Left lung (tissue), 10 donors: ENCODE results near the gene FGF10. TPM values are rescaled to one million over a fixed set of nuclear protein-coding genes. Genes with fewer than 3 reads are reported as not detected.

Experiments used
- ATAC-seq: fragments of 200-7000 bp; cut with Tn5 transposase; one replicate; pipeline ENCODE4 v1.9.1; 2020; ENCODE audit warnings: moderate library complexity
- DNase-seq, 4 donors: peaks; one replicate each; pipeline ENCODE4 v3.0.0-alpha.2; 2013 to 2020
- H3K27ac ChIP-seq, 2 donors: fragments of 200-600 bp; sonication (generic) in 1 of 2; one replicate each; pipeline versions ENCODE4 v1.5.0 to v1.8.0; 2020 to 2021
- H3K27me3 ChIP-seq, 2 donors: fragments of 200-600 bp; sonication (generic) in 1 of 2; one replicate each; pipeline versions ENCODE4 v1.5.0 to v1.8.0; 2020 to 2021
- H3K36me3 ChIP-seq, 2 donors: fragments of 200-600 bp; sonication (generic) in 1 of 2; one replicate each; pipeline versions ENCODE4 v1.5.0 to v1.8.0; 2020 to 2021
- H3K4me1 ChIP-seq, 2 donors: fragments of 200-600 bp; one replicate each; pipeline ENCODE4 v1.8.0; 2021
- H3K4me3 ChIP-seq, 2 donors: fragments of 200-600 bp; sonication (generic) in 1 of 2; one replicate each; pipeline versions ENCODE4 v1.5.0 to v1.8.0; 2020 to 2021; ENCODE audit warnings: mild to moderate bottlenecking in 1 of 2
- H3K9me3 ChIP-seq, 2 donors: fragments of 200-600 bp; sonication (generic) in 1 of 2; one replicate each; pipeline versions ENCODE4 v1.5.0 to v1.8.0; 2020 to 2021
- intact Hi-C, 2 donors: fragments of 100-400 bp; cut with DNase I; formaldehyde crosslinking; loops; one replicate each; pipeline versions ENCODE4 v1.11.2 to v1.14.2; 2022
- polyA plus RNA-seq, 6 donors: library from polyadenylated mRNA; unstranded; fragments of 120-200 nt; gene quantifications; one replicate each; pipeline ENCODE4 v1.2.1, GENCODE V29; 2013; ENCODE audit not compliant: insufficient read length in 6 of 6
- total RNA-seq, 2 donors: library from RNA; stranded (reverse); fragmentation: NEBNext Ultra II Directional; extraction: Animal tissue kit (Norgen Biotek cat#: 25700); gene quantifications; one replicate each; pipeline ENCODE4 v1.2.1, GENCODE V29; 2021
- TF ChIP-seq, protein P1 (sequence below), 2 donors: fragments of 200-600 bp; sonication (generic) in 1 of 2; IDR thresholded peaks; one replicate each; pipeline versions ENCODE4 v1.5.0 to v1.8.0; 2021; ENCODE audit warnings: antibody characterized with exemption in 2 of 2
- donor health status: DM: no; HTN: yes; CAD: no.
- donor health status: DM: no; HTN: no; CAD: no.

The FGF10 gene
- total and polyA plus RNA-seq, 8 donors = 1.2 to 47.7 (median 43.7) TPM

DNA sequence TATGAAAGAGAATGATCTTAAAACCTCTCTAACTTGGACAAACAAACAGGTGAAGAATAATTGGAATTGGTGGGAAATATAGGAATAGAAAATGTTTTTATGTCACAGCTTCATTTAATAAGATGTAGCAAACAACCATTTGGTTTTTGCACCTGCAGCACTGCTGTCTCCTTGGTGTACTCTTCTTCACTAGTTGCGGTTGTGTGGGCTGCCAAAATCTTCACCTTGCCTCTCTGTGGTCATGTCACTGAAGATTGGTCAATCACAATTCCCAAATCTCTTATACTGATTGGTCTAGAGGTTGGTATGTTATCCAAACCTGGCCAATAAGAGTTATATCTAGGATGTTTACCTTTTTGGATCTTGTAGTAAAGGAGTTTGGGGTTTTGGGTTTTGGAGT lies 88.7 kb downstream of the FGF10 start:
- no peaks in the 10 kb centered on the region for H3K36me3 ChIP-seq
- no peak overlapping the region for H3K4me3 ChIP-seq
- no peaks in the 10 kb centered on the region for H3K9me3 ChIP-seq
- H3K4me1 ChIP-seq = no peaks in the 10 kb centered on the region
- DNase-seq (no peak), ATAC-seq (no peak)
- TF ChIP-seq, protein P1, sequence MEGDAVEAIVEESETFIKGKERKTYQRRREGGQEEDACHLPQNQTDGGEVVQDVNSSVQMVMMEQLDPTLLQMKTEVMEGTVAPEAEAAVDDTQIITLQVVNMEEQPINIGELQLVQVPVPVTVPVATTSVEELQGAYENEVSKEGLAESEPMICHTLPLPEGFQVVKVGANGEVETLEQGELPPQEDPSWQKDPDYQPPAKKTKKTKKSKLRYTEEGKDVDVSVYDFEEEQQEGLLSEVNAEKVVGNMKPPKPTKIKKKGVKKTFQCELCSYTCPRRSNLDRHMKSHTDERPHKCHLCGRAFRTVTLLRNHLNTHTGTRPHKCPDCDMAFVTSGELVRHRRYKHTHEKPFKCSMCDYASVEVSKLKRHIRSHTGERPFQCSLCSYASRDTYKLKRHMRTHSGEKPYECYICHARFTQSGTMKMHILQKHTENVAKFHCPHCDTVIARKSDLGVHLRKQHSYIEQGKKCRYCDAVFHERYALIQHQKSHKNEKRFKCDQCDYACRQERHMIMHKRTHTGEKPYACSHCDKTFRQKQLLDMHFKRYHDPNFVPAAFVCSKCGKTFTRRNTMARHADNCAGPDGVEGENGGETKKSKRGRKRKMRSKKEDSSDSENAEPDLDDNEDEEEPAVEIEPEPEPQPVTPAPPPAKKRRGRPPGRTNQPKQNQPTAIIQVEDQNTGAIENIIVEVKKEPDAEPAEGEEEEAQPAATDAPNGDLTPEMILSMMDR (IDR thresholded peaks at IDR 0.05) = no peak
- no peak overlapping the region for H3K27ac ChIP-seq
- H3K27me3 ChIP-seq = no peaks in the 10 kb centered on the region
- intact Hi-C loops = no loop called here

DNA sequence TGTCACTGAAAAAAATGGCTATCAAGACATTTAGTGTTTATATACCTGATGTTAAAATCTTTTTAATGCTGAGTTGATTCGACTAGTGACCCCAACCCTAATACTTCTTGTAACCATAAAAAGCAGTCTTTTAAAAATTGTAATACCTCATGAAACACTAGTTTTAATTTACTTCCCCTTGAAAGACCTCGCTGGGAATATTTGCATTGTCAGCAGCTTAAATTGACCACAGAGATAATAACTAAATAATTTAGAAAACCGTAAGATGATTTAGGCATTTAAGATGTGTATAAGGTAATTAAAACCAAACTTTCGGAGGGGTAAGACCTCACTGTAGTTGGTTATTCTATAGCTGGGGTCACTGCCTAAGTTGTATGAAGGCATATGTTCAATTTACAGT lies 89.8 kb downstream of the FGF10 start:
- no peak for ATAC-seq
- Histone ChIP-seq H3K4me1 (no peaks in the 10 kb centered on the region), H3K9me3 (no peaks in the 10 kb centered on the region), H3K27ac (no peak overlapping the region), H3K4me3 (no peak overlapping the region), H3K27me3 (no peaks in the 10 kb centered on the region), H3K36me3 (no peaks in the 10 kb centered on the region)
- TF ChIP-seq, protein P1 (IDR thresholded peaks at IDR 0.05) = no peak
- no peak for DNase-seq
- intact Hi-C loops = no loop called here

DNA sequence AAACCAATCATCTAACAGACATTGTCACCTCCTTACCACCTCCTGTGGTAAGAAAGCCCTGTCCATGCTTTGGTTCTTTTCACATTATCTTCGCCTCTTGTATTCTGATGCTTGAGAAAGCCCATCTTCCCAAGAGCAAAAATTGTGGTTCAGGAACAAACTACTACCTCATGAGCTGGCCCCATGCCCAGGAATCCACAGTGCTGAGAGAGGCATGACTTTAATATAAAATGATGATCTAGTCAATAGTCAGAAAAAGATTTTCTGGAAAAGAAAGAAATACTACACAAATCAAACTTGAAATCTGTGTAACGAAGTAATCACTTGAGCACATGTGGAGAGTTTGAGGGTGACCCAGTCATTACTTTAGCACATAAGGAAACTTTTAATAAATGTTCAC lies 94.7 kb downstream of the FGF10 start:
- H3K27ac ChIP-seq = no peak overlapping the region
- H3K9me3 ChIP-seq = peaks cover 0 to 13% of the 10 kb centered on the region in 2 donors
- TF ChIP-seq, protein P1 (IDR thresholded peaks at IDR 0.05) = no peak
- no peaks in the 10 kb centered on the region for H3K36me3 ChIP-seq
- no peak overlapping the region for H3K4me3 ChIP-seq
- ATAC-seq (no peak), DNase-seq (no peak)
- no peaks in the 10 kb centered on the region for H3K4me1 ChIP-seq
- intact Hi-C loops = no loop called here
- H3K27me3 ChIP-seq = no peaks in the 10 kb centered on the region

DNA sequence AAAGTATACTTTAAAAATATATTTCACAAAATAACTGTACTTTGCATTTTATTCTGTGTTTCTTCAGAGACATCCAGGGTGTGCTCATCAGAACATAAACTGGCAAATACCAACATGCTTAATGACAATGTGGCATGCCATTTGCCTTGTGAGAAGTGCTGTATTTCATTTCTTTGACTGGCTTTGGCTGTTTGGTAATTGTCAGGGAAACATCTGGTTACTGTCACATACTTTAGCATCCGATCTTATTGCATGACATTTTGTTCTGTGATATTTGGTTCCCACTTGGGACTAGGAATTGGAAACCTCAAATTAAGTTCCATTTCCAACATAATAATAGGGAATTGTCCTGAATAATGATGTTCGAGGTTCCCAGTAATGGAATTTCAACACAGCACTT lies 96.5 kb downstream of the FGF10 start:
- no peak overlapping the region for H3K27ac ChIP-seq
- H3K36me3 ChIP-seq = no peaks in the 10 kb centered on the region
- intact Hi-C loops = no loop called here
- H3K4me3 ChIP-seq = no peak overlapping the region
- peaks cover 0 to 13% of the 10 kb centered on the region in 2 donors for H3K9me3 ChIP-seq
- no peaks in the 10 kb centered on the region for H3K4me1 ChIP-seq
- ATAC-seq = no peak
- H3K27me3 ChIP-seq = no peaks in the 10 kb centered on the region
- no peak for DNase-seq
- TF ChIP-seq, protein P1 (IDR thresholded peaks at IDR 0.05) = no peak

DNA sequence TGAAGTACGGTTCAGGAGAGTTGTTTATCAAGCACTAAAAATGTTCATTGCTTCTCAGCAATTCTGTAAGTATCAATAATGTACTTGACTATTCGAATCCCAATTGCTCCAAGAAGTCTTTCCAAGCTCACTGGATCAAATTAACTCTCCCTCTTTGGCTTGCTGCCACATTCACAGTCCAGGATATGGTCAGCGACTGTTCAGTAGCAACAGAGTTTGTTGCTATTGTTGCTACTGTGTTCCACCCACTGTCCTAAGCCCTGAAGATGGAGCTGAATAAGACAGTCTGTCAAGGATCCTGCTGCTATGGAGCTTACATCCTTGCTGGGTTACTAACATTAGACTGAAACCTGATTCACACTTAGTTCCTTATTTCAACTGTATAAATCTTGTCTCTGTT lies 110.8 kb downstream of the FGF10 start:
- no peaks in the 10 kb centered on the region for H3K4me1 ChIP-seq
- no peaks in the 10 kb centered on the region for H3K36me3 ChIP-seq
- no peak for DNase-seq
- no peaks in the 10 kb centered on the region for H3K27me3 ChIP-seq
- TF ChIP-seq, protein P1 (IDR thresholded peaks at IDR 0.05) = no peak
- no peak for ATAC-seq
- intact Hi-C loops = no loop called here
- no peak overlapping the region for H3K4me3 ChIP-seq
- H3K9me3 ChIP-seq = no peaks in the 10 kb centered on the region
- no peak overlapping the region for H3K27ac ChIP-seq
